IPS-11a (cell line): Measurements from ENCODE around the gene SDHB.
"Not testable (repeated sequence)": the region's sequence is repeated elsewhere in the genome, so short reads cannot be mapped to it uniquely, and the experiment has no call there.

Experiments
- H3K4me3 ChIP-seq: one replicate; pipeline ENCODE4 v1.5.1; 2013; ENCODE audit warnings: low read depth, low read length, control low read depth

The SDHB gene

DNA sequence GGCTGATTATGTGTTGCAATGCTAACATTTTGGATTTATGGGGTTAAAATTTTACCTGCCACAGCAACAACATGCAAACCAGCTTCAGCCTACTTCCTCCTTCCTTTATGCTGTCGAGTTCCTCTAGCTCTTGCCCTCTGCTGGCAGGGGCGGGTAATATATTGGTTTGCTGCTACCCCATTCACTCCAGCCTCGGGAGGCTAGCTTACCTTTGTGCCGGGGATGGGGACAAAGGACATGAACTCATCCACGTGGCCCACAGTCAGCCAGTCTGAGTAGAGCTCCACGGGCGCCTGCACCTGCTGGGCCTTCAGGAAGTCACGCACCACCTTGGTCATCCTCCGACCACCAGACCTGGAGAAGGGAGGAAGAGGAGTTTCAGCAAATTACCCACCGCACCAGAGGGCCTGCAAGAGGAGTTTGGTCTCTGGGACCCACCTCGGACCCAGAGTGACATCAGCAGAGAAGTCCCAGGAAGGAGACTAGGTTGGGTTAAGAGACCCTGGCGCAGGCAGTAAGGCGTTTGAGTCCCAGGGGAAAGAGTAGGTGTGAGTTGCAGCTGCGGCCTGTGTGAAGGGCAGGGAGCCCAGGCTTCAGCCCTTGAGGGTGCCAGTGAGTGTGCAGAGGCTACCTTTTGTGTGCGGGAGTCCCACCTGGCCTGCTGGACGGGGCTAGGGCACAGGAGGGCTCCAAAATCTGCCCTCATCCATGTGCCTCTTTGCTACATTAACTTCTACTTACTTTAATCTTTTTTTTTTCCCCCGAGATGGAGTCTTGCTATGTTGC, 21.8 kb upstream of the SDHB start:
- H3K4me3 ChIP-seq = no peak overlapping the region

DNA sequence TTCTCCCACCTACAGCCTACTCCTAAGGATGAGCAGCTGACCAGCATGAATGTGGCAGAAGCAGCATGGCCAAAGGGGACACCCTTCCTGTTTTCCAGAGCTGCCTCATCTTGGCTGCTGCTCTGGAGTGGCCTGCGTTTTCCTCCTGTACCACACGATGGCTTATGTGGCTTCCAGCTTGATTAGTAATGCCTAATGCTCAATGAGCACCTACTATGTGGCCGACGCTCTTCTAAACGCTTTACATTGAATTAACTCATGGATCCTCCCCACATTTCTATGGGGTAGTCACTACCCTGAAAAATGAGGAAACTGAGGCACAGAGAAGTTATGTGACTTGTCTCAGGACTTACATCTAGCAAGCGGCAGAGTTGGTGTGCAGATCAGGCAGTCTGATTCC, 18.0 kb upstream of the SDHB start:
- H3K4me3 ChIP-seq = no peak overlapping the region

DNA sequence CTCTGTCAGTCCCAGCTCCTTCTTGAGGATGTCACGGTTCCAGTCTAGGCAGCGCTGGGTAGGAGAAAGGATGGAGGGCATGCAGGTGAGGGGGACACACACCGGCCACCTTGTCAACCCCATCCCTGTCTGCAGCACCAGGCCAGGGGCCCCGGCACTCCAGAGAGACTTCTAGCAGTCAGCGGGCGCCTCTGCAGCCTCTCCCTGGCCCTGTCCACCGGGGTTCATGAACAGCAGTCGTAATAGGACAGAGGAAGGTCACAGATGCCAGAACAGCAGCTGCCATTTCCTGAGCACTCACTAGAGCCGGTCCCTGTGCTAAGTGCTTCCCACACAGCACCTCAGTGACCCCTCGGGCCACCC, 16.3 kb upstream of the SDHB start:
- H3K4me3 ChIP-seq = no peak overlapping the region

DNA sequence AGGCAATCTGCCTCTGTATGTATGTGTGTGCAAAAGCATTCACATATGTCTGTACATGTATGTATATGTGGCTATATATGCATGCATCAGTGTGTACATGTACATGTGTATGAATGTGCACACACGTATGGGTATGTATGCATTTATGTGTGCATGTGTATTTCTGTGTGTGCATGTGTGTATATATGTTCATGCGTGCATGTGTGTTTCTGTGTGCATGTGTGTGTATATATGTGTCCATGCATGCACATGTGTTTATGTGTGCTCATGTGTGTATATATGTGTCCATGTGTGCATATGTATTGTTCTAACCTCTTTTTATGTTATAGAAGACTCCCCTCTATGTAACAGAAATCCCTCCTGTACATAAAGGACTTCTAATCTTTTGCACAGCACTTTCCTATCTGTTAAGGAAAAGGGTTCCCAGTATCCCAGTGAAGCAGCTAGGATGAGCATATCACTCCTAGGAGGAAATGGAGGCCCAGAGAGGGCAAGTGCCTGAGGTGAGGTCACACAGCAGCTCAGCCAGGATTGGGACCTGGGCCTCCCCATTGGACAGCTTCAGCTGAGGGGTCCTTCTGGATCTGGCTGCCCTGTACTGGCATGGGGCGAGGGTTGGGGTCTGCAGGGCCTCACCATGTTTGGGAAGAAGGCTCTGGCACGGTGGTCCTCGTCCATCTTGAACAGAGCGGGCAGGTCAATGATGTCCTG, 15.8 kb upstream of the SDHB start:
- no peak overlapping the region for H3K4me3 ChIP-seq

DNA sequence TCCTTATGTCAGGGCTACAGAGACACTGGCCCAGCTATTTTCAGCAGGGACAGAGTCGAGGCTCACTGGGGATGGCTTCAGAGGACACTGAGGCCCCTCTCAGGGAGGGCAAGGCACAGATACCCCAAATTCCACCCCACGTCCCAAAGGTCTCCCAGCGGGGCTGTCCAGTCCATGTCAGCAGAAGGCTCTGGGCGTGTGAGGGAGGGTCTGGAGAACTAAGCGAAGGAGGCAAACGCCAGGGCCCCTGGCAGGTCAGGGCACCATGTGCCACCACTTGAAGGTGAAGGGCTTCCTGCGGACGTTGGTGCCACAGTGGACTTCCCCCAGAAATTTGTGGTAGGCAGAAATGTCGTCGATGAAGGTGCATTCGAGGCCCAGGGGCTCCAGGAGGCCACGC, 15.0 kb upstream of the SDHB start:
- H3K4me3 ChIP-seq = no peak overlapping the region

DNA sequence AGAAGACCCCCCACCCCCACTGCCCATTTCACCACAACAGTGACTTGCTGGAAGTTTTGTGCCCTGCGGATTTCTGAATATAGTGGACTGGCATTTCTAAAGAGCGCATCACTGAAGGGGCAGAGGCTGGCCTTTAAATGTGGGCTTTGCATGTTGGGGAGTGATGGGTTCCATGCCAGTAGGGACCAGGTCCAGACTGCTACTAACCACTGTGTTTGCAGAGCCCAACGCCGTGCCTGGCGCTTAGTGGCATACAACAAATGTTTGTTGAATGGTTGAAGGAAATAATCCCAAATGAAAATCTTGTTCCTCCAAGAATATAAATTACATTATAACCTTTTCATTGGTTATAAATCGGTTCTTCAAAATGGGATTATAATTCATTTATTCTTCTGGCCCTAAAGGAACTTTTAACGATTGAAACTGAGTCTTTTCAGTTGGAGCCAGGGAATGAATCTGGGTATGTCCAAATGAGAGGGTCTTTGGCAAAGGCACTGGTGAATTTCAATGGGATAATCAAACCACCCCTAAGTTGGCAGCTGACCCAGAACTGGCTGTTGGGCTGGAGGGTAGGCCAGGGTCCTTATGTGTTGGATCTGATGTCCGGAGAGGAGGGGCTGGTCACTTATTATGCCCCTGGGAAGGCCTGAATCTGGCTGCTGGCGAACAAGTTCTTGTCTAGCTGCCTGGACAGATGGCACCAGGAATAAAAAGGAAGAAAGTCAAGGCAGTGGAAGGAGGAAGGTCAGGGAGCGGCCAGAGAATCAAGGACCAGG, 13.8 kb upstream of the SDHB start:
- no peak overlapping the region for H3K4me3 ChIP-seq

DNA sequence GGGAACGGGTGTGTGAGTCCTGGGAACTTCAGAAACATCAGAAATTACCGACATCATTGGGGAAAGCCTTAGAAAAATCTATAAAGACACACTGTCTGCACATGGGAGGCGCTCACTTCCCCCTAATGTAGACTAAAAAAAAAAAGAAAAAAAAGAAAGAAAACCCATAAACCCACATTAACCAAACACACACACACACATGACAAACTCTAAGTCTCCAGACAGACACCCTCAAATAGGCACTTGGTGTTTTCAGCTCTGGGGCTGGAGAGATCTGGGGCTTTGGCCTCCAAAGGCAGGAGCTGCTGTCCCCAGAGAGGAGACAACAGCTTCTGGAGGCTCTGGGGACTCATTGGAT, 13.2 kb upstream of the SDHB start:
- no peak overlapping the region for H3K4me3 ChIP-seq

DNA sequence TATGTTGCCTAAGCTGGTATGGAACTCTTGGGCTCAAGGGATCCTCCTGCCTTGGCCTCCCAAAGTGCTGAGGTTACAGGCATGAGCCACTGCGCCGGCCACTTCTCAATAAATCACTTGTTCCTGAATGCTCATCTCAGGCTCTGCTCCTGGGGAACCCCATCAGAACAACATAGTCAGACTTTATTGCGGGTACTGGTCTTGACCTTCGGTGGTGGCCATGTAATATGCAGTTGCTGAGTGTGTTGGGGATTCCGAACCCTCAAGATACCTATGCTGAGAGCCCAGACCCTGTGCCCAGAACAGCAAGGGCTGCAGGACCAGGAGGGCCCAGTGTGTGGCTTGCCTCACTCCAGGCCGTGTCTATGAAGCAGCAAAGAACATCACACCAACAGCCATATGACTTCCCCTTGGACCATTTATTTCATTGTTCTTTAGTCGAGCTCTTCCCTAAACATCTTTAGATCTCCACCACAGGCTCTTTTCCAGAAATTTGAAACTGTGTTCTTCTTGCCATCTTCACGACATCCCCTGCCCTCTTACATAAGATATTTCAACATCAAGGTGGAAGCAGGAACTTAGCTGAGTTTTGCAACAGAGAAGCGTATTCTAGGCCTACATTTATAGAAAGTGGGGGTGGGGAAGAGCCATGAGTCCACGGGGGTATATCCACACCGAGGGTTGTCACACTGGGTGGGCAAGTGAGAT, 12.7 kb upstream of the SDHB start:
- H3K4me3 ChIP-seq = no peak overlapping the region

DNA sequence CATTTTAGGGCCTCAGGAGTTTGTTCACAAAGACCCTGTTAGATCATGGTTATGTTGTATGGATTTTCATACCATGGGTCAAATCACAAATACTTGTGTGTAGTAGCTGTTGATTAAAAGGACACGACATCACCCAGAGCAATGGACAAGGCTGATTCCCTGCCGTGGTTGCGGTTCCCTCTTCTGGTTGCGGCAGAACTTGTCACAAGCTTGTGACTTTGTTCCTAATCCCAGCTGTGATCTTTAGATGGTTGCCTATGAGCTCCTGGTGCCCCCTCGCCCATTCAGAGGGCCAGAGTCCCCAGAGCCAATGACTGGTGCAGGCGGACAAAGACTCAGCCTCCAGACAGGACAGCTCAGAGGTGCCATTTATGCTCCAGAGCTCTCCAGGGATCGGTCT, 11.8 kb upstream of the SDHB start:
- no peak overlapping the region for H3K4me3 ChIP-seq

DNA sequence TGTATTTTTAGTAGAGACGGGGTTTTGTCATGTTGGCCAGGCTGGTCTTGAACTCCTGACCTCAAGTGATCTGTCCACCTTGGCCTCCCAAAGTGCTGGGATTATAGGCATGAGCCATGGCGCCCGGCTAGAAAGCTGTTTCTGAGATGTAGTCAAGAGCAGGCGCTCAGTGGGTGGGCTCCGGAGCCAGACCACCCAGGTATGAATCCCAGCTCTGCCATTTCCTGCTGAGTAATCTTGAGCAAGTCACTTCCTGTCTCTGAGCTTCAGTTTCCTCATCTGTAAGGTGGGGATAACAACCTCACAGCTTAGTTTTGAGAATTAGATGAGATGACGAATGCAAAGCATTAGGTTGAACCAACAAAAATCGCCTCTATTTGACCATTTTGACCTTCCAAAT, 8.9 kb upstream of the SDHB start:
- not testable (repeated sequence) for H3K4me3 ChIP-seq

DNA sequence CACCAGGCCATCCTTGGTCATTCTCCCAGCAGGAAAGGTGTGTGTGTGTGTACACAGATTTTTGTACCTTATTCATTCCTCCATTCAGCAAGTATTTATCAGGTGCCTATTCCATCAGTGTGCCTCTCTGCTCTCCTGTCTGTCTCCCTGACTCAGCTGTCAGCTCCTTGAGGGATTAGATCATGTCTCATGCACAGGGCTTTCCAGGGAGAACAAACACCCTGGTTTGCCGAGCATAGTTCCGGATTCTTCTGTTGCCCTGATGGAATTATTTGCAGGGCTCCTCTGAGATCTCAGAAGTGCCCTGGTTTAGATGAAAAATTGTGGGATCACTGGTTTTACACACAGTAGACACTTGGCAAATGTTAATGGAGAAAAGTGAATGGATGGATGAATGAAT, 8.1 kb upstream of the SDHB start:
- no peak overlapping the region for H3K4me3 ChIP-seq

DNA sequence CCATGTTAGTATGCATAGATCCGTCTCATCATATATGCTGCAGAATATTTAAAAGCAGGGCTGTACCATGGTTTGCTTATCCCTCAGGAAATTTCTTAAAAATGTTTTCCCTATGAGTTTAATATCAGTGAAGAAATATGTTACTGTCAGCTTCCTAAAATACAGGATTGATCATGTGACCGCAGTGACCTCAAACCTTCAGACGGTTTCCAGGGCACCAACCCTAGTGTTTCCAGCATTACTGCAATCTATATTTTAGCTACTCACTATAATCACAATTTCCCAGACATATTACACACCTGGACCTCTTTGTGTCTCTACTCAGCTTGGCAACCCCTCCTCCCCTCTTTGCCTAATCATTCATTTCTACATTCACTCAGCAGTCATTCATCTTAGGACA, 7.7 kb upstream of the SDHB start:
- H3K4me3 ChIP-seq = no peak overlapping the region

DNA sequence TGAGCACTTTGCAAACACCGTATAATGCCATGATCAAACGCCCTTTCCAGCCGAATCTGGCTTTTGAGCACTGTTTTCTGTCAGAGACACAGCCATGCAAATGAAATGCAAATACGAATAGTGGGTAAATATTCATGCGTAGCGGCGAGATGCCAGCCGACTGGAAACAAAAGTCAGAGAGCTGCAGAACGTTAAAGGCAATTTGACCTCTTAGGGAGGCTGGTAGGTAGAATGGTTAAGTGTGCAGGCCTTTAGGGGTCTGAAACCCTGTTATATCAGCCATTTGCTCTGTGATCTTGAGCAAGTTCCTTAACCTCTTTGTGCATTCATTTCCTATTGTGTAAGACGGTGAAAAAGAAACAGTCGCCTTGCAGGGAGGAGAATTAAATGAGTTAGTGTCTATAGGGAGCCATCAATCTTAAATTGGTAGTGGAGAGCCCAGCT, 6.5 kb upstream of the SDHB start:
- H3K4me3 ChIP-seq = no peak overlapping the region

DNA sequence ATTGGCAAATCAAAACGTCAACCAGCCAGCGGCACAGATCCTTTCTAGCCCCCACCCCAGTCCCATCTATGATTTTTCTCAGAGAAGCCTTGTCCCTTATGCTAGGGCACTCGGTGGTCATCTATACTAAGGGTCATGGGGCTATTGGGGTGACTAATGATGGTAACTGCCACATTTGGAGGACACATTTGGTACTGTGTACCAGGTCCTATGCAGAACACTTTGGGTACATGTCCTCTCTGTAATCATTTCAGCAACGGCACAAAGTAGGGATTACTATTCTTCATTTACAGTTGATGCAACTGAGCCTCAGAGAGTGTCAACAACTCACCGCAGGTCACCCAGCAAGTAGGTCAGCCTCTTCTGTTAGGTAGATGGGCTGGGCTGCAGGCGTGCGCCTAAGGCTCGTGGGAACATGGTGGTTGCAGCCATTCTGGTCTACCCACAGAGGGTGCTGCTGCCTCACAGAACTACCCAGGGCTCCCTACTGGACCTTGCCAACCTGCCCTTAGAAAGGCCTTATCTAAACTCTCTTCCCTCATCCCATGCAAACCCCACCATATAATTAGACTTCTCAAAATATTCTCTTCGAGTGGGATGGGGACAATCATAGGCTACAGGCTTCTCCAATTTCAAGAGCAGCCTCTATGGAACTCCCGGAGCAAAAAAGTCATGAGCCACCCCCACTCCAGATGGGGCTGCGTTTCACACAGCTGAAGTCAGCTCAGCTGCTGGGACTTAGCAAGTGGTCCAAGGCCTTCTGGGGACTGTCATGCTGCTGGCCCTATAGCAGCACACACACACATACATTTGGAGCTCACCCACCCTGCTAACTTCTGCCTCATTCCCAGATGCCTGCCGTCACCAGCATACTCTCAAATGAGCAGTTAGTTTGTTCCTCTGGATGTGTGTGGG, 5.8 kb upstream of the SDHB start:
- no peak overlapping the region for H3K4me3 ChIP-seq

DNA sequence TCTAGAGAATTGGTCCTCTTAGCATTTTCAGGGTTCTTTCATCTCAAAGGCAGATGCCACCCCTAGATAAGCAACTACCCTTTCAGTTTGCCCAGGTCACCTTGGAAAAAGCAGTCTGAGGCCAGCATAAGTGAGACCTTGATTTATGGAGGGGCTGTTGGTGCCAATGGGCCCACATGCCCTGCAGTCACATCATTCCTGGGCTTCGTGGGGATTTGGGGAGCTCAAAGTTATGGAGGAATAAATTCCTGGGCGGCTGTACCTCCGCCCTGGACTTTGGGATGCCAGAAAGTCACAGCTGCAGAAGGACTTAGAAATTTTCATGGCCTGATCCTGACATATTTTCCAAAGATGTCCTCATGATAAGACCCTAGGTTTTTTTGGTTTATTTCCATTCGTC, 2.7 kb upstream of the SDHB start:
- no peak overlapping the region for H3K4me3 ChIP-seq

DNA sequence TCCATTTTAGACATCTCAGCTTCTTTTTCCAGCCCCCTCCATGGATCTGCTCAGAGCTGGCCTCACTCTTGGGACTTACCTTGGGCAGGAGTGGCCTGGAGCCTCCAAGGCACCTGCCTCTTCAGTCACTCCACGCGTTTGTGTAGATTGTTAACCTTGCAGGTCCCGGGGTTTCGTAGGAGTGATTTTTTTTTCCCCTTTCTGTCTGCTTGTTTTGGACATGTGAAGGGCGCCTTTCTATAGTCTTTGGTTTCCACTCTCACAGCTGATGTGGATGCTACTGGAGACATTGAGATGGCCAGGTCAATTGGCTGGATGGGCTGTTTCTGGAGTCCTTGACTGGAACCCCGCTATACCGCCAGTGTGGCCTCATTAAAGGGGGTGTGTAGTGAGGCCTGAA, 2.0 kb upstream of the SDHB start:
- H3K4me3 ChIP-seq = no peak overlapping the region

DNA sequence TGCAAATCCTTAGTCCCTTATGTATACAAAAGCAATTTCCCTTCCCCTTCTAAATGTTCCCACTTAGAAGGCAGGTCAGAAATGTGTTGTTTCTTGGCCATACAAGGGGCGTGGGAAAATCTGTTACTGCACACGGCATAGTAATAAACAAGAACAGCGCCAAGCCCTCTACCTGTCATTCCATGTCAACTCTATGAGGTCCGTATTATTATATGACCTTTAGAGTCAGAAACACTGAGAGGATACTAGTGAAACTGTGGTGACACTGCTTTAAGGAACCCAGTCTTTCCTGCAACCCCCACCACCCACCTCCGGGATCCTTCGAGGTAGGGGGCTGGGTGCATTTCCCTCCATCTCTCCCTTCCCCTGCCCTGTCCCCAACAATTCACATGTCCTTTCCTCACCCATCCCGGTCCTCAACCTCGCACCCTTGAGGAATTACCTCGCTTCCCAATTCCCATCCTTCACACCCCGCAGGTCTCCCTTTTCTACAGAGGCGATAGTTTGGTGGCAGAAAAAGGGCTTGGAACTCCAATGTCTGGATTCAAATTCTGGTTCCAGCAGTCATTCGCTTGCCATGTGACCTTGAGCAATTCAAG, 647 bp downstream of the SDHB start:
- H3K4me3 ChIP-seq = peak overlapping the region; percentile 91

DNA sequence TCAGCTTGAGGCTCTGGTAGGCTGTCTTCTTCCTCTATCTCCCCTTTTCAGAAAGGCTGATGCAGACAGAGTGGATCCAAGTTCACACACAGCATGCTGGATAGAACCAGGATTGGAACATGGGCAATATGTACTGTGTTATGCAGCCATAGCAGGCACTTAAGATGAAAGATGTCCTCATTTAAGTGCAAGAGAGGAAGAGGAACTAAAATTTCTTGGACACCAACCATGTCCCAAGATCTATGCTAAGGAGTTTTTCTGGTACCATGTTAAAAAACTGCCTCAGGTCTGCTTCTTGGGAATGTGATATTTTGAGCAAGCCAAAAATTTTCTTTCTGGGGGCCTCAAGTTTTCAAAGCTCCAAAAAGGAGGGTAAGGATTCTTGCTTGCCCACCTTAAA, 1.2 kb downstream of the SDHB start:
- H3K4me3 ChIP-seq = no peak overlapping the region

DNA sequence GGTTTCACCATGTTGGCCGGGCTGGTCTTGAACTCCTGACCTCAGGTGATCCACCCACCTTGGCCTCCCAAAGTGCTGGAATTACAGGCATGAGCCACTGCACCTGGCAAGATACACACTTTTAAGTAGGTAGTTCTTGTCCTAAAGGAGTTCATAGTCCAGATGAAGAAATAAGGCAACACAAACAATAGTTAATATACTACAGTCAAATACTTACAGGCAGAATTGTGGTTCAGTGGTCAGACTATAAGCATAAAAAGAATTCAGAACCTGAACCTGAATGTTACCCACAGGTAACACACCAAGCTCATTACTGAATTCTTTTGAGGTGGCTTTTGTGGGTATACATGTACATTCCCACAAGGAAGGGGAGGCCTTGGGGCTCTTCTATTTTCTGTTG, 1.8 kb downstream of the SDHB start:
- H3K4me3 ChIP-seq = no peak overlapping the region

DNA sequence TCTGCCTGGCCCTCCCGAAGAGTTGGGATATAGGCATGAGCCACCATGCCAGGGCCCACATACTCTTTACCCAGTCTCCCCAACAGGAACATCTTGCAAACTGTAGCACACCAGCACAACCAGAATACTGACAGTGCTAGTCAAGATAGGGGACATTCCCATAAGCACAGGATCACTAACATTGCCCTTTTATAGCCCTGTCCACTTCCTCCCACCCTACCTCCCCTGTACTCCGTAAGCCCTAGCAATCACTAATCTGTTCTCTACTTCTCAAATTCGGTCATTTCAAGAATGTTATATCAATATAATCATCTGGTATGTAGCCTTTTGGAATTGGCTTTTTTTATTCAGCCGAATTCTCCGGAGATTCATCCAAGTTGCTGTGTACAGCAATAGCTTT, 5.9 kb downstream of the SDHB start:
- H3K4me3 ChIP-seq = no peak overlapping the region
